ENCODE measurements around the gene PIM1.
"Not testable (repeated sequence)": the region's sequence is repeated elsewhere in the genome, so short reads cannot be mapped to it uniquely, and the experiment has no call there.

PIM1 gene

DNA sequence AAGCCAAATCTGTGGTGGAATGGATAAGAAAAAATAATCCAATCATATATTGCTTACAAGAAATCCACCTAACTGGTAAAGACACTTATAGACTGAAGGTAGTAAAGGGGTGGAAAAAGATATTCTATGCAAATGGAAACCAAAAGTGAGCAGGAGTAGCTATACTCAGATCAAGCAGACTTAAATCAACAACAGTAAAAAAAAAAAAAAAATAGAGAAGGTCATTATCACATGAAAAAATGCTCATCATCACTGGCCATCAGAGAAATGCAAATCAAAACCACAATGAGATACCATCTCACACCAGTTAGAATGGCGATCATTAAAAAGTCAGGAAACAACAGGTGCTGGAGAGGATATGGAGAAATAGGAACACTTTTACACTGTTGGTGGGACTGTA lies 24.9 kb downstream of the PIM1 start:
- not testable (repeated sequence) for DNase-seq

DNA sequence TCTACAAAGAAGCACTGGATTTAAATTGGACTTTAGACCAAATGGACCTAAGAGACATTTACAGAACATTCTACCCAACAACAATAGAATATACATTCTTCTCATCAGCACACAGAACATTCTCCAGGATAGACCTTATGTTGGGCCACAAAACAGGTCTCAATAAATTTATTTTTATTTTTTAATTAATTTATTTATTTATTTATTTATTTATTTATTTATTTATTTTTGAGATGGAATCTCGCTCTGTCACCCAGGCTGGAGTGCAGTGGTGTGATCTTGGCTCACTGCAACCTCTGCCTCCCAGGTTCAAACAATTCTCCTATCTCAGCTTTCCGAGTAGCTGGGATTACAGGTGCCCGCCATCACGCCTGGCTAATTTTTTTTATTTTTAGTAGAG lies 26.5 kb downstream of the PIM1 start:
- DNase-seq: not testable (repeated sequence)

DNA sequence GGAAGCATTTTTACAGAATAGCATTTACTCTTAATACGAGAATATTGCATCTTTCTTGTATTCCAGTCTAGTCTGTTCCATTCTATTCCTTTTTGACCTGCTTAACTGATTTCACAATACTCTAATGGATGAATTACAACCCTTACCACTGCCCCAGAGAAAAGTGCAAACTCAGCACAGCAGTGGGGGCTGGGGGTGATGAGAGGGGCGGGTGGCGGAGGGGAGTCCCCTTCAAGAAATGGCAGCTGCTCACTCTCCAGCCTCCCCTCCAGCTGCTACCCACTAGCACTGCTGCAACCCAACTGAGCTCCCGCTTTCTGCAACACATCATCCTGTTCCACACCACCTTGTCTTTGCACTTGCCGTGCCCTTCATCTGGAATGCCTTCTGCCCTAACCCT lies 30.1 kb downstream of the PIM1 start:
- DNase-seq: no peak

DNA sequence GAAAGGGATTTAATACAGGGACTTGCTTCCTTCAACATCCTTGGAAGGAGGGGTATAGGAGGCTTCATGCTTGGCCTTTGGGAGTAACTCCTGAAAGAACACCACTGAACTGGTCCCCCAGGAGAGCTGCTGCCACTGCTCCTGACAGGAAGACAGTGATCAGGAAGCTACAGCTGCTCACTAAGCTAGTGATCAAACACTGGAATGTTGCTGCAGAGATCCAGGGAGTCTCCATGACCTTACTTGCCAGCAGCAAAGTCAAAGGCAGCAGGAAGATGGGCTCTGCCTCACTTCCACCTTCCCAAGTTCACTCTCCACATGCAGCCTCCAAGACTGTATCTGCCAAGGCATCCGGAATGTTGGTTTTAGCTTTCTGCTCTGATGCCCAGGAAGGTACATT lies 31.8 kb downstream of the PIM1 start:
- DNase-seq: no peak

DNA sequence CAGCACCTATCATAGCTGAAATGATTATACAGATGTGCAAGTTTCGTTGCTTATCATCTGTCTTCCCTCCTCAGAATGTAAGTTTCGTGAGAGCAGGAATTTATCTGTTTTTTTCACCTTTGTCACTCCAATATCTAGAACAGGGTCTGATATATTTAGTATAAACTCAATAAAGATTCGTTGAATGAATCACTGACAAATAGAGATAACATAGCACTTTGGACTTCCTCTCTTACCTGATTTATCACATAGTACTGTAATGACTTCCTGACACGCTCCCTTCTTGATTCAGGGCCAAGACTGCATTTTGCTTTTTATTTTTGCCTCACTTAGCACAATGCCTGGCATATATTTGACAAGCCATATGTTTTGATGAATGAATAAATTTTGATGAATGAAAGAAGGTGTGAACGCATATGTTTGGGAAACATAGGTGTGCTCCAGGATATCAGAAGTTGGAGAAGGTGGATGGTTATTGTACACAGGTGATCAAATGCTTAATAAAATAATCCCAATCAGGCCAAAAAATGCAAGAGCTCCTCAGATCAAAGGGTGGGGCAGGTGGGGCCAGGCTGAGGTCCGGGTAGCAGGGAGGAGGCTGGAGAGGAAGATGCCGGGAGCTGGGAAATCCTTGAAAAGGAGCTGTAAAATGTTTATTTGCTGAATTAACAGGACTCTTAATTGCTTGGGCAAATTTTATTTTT lies 33.0 kb downstream of the PIM1 start:
- no peak for DNase-seq

DNA sequence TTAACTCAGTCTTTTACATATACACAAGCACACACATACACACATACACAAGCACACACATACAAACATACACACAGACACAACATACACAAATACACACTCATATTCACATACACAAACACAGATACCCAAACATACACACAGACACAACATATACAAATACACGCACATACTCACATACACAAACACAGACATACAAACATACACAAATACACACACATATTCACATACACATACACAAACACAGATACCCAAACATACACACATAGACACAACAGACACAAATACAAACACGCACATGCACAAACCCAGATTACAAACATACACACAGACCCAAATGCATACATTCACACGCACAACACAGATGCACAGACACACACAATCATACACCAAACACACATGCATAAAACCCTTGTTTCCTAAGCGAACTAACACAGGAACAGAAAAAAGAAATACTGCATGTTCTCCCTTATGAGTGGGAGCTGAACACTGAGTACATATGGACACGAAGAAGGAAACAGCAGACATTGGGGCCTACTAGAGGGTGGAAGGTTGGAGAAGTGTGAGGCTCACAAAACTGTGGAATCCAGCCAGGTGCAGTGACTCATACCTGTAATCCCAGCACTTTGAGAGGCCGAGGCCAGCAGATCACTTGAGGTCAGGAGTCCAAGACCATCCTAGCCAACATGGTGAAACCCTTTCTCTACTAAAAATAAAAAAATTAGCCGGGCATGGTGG lies 34.2 kb downstream of the PIM1 start:
- DNase-seq: no peak

DNA sequence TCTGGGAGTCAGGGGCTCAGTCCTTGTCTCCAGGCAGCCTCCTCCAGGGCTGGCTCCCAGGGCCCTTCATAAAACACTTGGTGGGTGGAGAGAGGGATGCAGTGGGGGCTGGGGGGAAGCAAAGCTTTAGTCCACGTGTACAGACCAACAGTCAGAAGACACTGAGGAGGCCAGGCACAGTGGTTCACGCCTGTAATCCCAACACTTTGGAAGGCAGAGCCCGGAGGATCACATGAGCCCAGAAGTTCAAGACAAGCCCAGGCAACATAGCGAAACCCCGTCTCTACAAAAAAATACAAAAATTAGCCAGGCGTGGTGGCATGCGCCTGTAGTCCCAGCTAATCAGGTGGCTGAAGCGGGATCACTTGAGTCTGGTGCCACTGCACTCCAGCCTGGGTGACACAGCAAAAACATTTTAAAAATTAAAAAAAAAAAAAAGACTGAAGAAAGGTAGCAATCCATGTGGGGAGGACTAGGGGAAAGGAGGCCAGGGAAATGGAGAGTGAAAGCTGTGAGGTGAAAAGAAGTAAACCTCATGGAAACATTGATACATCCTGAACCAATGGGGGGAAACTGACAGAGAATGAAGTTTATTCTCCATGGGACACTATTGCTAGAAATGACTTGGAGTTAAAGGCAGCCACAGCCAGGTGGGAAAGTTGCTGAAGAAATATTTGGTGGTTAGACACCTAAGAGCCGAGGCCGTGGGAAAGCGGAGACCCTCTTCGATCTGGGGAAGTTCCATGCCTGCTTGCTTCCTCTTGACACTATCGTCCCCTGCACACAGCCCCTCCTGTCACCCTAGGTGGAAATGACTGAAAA lies 35.4 kb downstream of the PIM1 start:
- no peak for DNase-seq

DNA sequence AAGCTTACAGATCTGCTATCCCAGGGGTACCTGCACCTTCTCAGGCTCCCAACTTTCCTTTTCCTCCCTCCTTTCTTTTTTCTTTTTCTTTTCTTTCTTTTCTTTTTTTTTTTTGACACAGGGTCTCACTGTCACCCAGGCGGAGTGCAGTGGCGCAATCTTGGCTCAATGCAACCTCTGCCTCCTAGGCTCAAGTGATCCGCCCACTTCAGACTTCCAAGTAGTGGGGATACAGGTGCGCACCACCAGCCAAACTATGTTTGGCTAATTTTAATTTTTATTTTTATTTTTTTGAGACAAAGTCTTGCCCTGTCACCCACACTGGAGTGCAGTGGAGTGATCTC lies 36.0 kb downstream of the PIM1 start:
- no peak for DNase-seq

DNA sequence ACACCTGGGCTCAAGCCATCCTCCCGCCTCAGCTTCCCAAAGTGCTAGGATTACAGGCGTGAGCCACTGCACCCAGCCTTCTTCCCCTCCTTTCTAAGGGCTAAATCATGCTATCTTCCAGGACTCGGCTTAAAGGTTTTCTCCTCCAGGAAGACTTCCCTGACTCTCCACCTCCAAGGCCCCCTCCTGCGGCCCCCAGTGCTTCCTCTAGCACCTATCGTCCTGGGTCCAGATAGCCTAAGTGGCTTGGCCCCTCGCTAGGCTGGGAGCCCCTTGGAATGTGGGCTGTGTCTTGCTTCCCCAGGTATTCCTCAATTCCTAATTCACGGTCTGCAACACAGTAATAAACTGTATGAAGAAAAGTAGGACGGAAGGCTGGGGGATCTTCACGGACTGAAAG lies 36.7 kb downstream of the PIM1 start:
- no peak for DNase-seq

DNA sequence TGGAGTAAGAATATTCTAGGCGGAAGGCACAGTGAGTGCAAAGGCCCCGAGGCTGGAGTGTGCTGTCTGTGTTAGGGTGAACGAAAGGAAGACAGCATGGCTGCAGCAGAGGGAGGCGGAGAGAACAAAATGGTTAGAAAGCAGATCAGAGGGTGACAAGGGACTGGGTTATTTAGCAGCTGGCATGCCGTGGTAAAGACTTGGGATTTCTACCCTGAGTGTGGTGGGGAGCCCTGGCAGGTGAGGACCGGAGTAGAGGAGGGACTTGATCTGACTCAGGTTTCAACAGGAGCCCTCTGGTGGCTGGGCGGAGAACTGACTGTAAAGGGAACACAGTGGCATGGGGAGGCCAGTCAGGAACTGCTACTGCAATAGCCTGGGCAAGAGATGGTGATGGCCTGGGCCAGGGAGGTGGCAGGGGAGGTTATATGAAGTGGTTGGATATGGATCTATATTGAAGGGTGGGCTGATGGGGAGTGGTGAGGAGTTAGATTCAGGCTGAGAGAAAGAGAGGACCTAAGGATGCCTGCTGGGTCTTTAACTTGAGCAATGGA lies 38.0 kb downstream of the PIM1 start:
- DNase-seq: peak; percentile 34

DNA sequence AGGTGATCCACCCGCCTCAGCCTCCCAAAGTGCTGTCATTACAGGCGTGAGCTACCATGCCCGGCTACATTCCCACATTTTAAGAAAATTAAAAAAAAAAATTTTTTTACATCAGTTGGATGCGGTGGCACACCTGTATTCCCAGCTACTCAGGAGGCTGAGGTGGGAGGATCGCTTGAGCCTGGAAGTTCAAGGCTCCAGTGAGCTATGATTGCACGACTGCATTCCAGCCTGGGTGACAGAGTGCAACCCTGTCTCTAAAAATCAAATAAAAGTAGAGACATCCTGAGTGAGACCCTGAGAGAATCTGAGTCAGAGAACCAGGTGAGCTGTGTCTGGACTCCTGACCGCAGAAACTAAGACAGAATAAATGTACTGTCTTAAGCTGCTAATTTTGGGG lies 38.8 kb downstream of the PIM1 start:
- DNase-seq: no peak

DNA sequence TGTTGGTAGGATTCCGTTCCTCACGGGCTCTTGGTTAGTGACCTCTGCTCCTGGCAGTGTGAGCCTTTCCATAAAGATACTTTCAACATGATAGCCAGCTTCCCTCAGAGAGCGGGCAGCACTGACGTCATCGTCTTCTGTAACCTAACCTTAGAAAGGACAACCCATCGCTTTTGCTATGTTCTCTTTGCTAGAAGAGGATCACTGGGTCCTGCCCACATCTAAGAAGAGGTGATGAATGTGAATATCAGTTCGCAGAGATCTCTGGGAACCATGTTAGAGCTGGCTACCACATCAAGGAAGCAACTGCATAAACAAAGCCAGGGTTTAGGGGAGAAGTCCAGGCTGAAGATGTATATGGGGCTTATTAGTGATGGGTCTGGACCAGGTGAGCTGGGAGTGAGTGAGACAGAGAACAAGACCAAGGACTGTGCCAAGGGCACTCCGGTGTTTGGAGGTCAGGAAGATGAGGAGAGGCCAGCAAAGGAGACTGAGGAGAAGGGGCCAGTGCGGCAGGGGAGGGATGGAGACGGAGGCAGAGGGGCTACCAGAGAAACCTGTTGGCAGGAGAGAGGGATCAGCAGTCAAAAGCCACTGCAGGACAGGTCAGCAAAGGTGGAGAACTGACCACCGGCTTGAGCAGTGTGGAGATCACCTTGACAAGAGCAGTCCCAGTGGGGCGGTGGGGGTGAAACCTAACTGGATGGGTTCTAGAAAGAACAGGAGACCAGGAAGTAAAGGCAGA lies 39.7 kb downstream of the PIM1 start:
- no peak for DNase-seq

DNA sequence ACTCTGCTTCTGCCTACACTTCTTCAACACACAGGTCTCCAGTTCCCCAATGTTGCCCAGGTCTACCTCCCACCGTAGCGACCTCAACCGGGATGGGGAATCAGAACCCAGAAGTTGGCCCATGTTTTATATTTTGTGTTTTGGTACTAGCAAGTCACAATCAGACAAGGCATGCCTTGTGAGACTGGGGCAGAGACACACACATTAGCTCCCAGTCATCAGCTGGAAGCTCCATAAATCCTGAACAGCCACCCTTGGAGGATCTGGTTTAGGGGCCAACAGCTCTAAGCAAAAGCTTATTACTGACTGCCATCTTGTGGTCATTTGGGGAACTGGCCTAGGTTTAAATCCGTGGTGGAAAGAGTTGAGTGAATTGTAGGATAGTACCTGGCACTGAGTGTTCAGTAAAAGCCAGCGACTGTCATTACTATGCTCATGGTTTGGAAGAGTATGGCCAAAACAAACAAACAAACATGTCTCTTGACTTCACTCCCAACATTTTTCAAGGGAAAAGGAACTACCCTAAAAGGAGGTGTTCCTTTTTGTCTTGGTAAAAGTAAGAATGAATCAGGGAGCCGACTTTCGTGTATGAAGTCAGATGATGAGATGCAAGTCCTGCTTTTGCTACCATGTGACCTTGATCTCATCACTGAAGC lies 40.5 kb downstream of the PIM1 start:
- peak; percentile 63 for DNase-seq

DNA sequence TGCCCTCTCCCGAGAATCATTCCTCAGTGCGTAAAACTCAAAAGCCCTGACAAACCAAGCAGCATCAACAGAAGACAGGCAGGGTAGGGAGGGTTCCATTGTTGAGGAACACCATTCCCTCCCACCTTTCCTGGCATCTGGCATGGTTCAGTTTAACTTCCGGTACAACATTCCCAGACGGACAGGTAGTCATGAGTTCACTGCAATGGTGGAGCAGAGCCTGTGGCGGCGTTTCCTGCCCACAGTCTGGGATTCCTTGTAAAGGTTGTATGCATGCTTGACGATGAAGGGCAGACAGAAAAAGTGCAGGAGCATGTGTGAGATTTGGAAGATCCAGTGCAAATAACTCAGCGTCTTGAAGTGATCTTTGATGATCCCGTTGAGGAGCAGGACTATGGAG lies 42.3 kb downstream of the PIM1 start:
- no peak for DNase-seq

DNA sequence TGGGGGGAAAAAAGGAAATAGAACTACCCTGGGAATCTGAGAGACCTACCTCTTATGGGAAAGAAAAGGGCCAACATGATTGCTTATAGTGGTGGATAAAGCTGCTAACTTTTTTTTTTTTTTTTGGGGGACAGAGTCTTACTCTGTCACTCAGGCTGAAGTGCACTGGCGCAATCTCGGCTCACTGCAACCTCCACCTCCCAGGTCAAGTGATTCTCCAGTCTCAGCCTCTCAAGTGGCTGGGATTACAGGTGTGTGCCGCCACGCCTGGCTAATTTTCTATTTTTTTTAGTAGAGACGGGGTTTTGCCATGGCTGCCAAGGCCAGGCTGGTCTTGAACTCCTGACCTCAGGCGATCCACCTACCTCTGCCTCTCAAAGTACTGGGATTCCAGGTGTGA lies 48.1 kb downstream of the PIM1 start:
- no peak for DNase-seq

DNA sequence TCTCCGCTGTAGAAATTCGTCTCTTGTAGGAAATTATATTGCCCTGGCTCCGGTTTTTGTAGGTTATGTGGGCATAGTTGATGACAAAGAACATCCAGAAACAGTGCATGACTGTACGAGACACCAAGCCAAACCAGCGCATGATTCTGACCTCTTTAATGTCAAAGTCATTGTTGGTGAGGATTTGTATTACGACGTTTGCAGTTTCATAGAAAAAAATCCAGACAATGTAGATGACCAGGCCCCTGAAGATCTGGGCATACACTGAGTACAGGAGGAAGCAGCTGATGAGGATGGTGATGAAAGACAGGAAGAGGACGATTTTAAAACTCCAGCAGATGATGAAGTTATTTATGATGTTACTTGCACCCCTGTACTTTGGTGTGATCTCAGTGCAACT lies 48.6 kb downstream of the PIM1 start:
- DNase-seq: no peak

DNA sequence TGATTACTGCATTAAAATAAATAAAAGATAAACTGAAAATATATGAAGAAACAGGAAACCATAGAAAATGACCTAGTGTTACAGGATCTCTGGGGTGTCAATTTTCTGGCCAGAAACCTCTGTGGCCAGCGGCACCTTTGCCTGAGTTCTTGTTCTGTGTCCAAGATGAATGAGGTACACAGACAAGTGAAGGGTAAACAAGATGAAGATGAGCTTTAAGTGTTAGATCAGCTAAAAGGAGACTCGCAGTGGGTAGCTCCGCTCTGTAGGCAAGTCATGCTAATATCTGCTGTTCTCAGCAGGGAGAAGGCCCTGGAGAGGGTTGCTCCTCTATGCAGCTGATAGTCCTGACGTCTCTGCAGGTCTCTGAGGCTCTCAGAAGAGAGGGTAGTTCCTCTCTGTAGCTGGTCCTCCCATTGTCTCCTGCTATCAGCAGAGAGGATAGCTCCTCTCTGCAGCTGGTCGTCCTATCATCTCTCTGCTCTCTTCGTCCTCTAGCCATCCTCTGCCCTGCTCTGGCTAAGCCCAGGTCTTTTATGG lies 51.7 kb downstream of the PIM1 start:
- no peak for DNase-seq

DNA sequence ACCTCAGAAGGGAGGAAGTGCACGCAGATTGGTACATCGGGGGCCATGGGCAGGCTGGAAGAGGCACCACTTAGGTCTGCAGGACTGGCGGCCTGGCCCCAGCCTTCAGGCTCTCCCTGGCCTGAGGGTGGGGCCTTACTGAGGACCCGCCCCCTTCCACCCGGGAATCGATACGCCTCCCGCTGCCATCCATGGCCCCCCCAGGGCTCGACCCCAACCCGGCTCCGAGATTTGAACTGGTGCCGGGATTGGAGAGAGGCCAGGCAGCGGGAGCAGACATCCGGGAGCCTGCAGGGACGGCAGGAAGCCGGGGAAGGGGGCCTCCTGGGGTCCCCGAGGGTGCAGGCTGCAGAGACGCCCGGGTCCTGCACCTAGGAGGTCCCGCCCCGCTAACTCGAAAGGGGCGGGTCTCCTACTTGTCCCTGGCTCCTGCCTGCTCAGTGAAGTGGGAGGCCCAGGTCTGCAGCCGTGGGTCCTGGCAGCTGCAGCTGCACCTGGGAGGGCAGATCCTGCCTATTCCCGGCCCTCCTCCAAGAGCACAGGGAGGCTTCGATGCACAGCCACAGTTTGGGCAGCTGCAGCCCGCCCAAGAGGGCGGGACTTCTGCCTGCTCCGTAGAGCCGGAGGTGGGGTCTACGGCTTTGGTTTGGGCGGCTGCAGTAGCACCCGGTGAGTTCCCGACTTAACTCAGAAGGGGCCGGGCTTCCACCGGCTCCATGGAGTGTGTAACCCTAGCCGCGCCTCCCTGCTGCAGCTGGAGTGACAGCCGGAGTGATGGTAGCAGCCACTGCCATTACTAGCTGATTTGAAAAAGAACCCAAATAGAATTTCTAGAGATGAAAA lies 52.4 kb downstream of the PIM1 start:
- peak; percentile 38 for DNase-seq

DNA sequence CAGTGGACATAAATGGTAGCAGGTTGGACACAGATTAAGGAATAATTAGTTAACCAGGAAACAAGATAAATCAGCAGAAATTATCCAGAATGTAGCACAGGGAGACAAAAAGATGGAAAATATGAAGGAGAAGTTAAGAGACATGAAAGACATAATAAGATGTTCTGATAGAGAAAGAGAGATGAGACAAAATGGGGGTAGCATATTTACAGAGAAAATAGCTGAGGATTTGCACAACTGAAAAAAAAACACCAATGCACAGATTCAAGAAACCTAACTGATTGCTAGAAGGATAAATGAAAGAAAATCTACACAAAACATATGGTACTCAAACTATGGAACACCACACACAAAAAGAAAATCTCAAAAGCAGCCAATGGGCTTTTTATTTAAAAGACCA lies 53.0 kb downstream of the PIM1 start:
- no peak for DNase-seq

All from amniotic stem cell (primary cell).